Measurements from ENCODE around the gene LRRC45. TPM values are rescaled to one million over a fixed set of nuclear protein-coding genes. Genes with fewer than 3 reads are reported as not detected.
"Not testable (repeated sequence)": the region's sequence is repeated elsewhere in the genome, so short reads cannot be mapped to it uniquely, and the experiment has no call there.

LRRC45 gene
- 10 to 100 TPM in 1 of 3 donors, 1 to 10 TPM in 2; 7.3 to 10.2 (median 8.1) TPM for polyA plus RNA-seq

- WGBS, 3 donors = 0 to 1% (median 0%) methylated on average over 27 to 42 of the region's 42 CpGs
- no peak within 1 kb of the TSS for H3K27ac ChIP-seq (ENCODE audit: low read depth, low read length)
Observed at GRCh38 chr17:82022981-82023446, at the start of gene LRRC45. LRRC45 (plus strand) TSS chr17:82023305; CDS start chr17:82023644, 339 bp downstream.

- no peak overlapping the region for H3K27ac ChIP-seq (ENCODE audit: low read depth, low read length)
Observed at GRCh38 chr17:81973432-81973831, 49.7 kb upstream of the LRRC45 start.

DNA sequence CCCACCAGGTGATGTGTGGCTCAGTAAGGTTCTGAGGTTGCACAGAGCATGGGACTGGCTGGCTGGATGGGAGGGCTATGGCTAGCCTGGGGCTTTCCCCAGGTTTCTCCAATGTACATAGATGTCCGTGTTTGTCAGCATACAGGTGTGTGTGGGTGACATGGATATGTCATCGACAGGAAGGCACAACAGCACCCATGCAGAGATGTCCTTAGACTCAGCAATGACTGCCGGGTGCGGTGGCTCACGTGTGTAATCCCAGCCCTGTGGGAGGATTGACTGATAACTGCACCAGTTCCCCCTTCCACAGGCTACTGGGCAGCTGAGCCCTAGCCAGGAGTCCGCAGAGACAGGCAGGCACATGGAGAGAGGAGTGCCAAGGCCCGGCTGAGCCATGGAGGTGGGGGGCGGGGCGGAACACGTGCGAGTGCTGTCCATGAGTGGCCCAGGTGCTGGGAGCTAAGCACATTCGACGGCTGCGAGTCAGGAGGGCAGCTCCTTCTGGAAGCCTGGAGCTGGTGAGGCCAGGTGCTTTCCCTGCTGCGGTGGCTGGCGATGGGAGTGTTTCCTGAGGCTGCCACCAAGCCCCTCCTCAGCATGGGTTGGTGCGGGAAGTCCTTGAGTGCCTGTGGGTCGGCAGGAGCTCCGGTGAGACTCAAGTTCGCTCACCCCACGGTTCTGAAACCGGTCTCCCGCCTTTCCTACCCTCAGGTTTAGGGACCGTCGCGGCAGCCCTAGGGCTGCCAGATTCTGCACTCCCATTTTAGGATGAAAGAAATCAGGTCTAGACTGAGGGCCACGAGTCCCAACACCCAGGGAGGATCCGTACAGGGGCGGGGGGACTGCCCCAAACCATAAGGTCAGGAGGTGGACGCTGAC is 46.5 kb upstream of the LRRC45 start:
- H3K27ac ChIP-seq (ENCODE audit: low read depth, low read length) = peak overlapping the region; percentile 74
- 17 to 30% (median 25%) methylated on average over 26 to 30 of the region's 30 CpGs for WGBS, 3 donors

- 0 to 1% (median 1%) methylated on average over 51 to 76 of the region's 76 CpGs for WGBS, 3 donors
- H3K27ac ChIP-seq (ENCODE audit: low read depth, low read length) = peak within 1 kb of the TSS; percentile 88
Observed at GRCh38 chr17:81977211-81977808, 45.8 kb upstream of the LRRC45 start, which contains the start of gene ASPSCR1. ASPSCR1 (plus strand) TSS chr17:81977629; CDS start chr17:81977647, 18 bp downstream.

- WGBS, 3 donors = 84 to 92% (median 87%) methylated on average over 27 of the region's 27 CpGs
- H3K27ac ChIP-seq (ENCODE audit: low read depth, low read length) = no peak overlapping the region
Observed at GRCh38 chr17:81978524-81979298, 44.4 kb upstream of the LRRC45 start.

- no peak overlapping the region for H3K27ac ChIP-seq (ENCODE audit: low read depth, low read length)
- 90 to 95% (median 90%) methylated on average over 4 of the region's 4 CpGs for WGBS, 3 donors
Observed at GRCh38 chr17:81980122-81980521, 43.0 kb upstream of the LRRC45 start.

DNA sequence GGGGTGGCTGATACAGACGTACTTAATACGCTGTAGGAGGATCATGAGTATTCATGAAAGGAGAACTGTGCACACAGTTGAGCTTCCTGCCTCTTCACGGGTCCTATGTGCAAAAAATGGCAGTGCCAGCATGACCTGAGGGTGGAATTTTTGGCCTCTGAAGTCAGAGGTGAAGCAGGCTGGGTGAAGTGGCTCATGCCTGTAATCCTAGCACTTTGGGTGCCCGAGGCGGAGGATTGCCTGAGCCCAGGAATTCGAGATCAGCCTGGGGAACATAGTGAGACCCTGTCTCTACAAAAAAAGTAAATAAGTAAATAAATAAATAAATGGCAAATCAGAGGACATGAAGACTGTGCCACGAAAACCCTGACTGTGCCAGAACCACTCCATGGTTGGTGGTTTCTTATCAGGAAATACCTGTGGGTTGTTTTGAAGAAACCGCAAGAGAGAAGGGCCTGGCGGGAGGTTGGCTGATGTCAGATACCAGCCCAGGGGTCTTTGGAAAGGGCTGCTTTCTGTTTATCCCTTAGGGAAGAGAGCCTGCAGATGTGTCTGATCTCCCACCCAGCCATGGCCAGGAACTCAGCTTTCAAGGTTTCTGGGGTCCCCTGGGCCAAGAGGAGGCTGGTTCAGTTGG is 42.3 kb upstream of the LRRC45 start:
- H3K27ac ChIP-seq (ENCODE audit: low read depth, low read length) = no peak overlapping the region
- WGBS, 3 donors = 69 to 88% (median 74%) methylated on average over 9 of the region's 9 CpGs

DNA sequence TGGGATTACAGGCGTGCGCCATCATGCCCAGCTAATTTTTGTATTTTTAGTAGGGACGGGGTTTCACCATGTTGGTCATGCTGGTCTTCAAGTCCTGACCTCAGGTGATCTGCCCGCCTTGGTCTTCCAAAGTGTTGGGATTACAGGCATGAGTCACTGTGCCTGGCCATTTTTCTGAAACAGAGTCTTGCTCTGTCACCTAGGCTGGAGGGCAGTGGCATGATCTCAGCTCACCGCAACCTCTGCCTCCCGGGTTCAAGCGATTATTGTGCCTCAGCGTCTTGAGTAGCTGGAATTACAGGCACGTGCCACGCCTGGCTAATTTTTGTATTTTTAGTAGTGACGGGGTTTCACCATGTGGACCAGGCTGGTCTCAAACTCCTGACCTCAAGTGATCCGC is 41.6 kb upstream of the LRRC45 start:
- 95 to 98% (median 96%) methylated on average over 12 of the region's 12 CpGs for WGBS, 3 donors
- not testable (repeated sequence) for H3K27ac ChIP-seq (ENCODE audit: low read depth, low read length)

- no peak overlapping the region for H3K27ac ChIP-seq (ENCODE audit: low read depth, low read length)
- 92 to 96% (median 93%) methylated on average over 32 to 35 of the region's 35 CpGs for WGBS, 3 donors
Observed at GRCh38 chr17:81983011-81983638, 40.0 kb upstream of the LRRC45 start.

DNA sequence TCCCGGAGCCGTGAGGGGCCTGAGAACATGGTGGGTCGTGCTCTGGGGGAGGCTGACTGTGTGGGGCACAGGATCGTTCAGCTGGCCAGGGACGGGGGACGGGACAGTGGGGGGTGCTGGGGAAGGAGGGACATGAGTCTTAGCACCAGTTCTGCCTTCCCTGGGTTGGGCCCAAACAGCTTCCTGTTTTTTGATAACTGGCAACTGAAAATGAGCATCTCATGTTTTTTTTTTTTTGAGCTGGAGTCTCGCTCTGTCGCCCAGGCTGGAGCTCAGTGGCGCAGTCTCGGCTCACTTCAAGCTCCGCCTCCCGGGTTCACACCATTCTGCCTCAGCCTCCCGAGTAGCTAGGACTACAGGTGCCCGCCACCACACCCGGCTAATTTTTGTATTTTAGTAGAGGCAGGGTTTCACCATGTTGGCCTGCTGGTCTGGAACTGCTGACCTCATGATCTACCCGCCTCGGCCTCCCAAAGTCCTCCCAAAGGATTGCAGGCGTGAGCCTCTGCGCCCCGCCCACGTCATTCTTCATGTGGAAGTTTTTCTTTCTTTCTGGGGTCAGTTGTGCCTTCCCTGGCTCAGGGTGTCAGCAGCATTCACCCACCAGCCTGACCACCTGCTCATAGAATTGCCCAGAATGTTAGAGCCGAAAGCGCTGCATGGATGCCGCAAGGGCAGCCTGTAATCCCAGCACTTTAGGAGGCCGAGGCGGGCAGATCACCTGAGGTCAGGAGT is 39.3 kb upstream of the LRRC45 start:
- no peak overlapping the region for H3K27ac ChIP-seq (ENCODE audit: low read depth, low read length)
- WGBS, 3 donors = 87 to 94% (median 88%) methylated on average over 26 of the region's 26 CpGs

- H3K27ac ChIP-seq (ENCODE audit: low read depth, low read length) = no peak overlapping the region
- WGBS, 3 donors = 90 to 96% (median 92%) methylated on average over 18 to 21 of the region's 21 CpGs
Observed at GRCh38 chr17:81984773-81985410, 38.2 kb upstream of the LRRC45 start.

DNA sequence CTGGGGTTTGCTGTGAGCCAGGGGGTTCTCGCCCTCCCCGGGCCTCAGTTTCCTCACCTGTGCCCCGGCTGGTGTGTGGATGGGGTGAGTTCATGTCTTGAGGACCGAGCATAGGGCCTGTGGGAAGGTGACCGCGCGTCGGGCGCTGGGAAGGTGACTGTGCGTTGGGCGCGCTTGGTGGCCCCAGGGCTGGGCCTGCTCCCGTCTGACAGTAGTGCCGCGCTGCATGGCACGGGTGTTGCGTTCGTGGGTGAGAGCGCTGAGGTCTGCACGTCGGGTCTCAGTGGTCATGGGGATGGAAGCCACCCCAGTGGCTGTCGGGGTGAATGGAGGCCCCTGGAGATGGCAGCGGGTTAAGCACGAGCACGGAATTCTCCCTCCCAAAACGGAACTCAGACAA is 36.5 kb upstream of the LRRC45 start:
- 97 to 98% (median 97%) methylated on average over 26 of the region's 26 CpGs for WGBS, 3 donors

DNA sequence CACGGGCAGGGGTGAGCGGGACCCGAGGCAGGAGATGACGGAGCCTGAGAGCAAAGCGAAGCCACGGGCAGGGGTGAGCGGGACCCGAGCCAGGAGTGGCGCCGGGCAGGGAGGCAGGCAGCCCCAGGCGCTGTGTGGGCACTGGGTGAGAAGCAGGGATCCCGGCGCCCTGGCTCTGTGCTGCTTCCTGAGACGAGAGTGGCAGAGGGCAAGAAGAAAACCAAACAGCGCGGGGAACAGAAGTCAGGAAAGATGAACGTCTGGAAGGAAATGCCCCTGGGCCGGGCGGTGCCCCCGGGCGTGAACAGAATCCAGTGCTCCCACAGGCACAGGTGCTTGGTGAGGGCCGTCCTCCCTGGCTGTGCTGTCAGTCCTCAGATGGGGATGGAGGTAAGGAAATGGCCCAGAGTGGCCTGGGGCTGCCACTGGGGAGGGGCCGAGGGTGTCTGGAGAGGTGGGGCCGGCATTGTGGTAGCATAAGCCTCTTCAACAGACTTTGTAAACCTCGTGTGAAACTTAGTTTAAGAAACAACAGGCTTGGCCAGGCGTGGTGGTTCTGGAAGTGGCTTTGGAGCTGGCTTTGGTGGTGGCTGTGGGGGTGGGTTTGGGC is 35.8 kb upstream of the LRRC45 start:
- H3K27ac ChIP-seq (ENCODE audit: low read depth, low read length) = no peak overlapping the region
- 87 to 94% (median 92%) methylated on average over 25 to 26 of the region's 26 CpGs for WGBS, 3 donors

More for the DNA sequence above, 36.5 kb upstream of the LRRC45 start:
- H3K27ac ChIP-seq (ENCODE audit: low read depth, low read length) = no peak overlapping the region

GRCh38 chr17:81990836-81991683 is 32.0 kb upstream of the LRRC45 start:
- WGBS, 3 donors = 45 to 91% (median 85%) methylated on average over 25 of the region's 25 CpGs
- H3K27ac ChIP-seq (ENCODE audit: low read depth, low read length) = no peak overlapping the region

- no peak overlapping the region for H3K27ac ChIP-seq (ENCODE audit: low read depth, low read length)
- WGBS, 3 donors = 22 to 59% (median 50%) methylated on average over 31 of the region's 31 CpGs
Observed at GRCh38 chr17:81991684-81992305, 31.3 kb upstream of the LRRC45 start.
